Measurements from ENCODE around the gene MATCAP1.

Gene MATCAP1

GRCh38 chr16:67190448-67191399 lies 7.0 kb upstream of the MATCAP1 start:
- no peak for DNase-seq

- DNase-seq, result no peak
Observed at GRCh38 chr16:67190041-67190440, 6.3 kb upstream of the MATCAP1 start, which contains the start of gene EXOC3L1. TSS of gene EXOC3L1 (minus strand) at chr16:67190136. CDS start at chr16:67189676, 460 bp downstream.

- no peak for DNase-seq
Observed at GRCh38 chr16:67188798-67189197, 5.0 kb upstream of the MATCAP1 start.

- DNase-seq, result no peak
Observed at GRCh38 chr16:67188323-67188722, 4.6 kb upstream of the MATCAP1 start.

GRCh38 chr16:67187175-67187890 lies 3.6 kb upstream of the MATCAP1 start:
- no peak for DNase-seq

GRCh38 chr16:67186550-67186950 lies 2.8 kb upstream of the MATCAP1 start:
- no peak for DNase-seq

- no peak for DNase-seq
Observed at GRCh38 chr16:67185651-67186134, 1.9 kb upstream of the MATCAP1 start.

- no peak for DNase-seq
Observed at GRCh38 chr16:67184995-67185650, 1.4 kb upstream of the MATCAP1 start.

- DNase-seq, result no peak
Observed at GRCh38 chr16:67184453-67184994, 761 bp upstream of the MATCAP1 start.

- no peak for DNase-seq
Observed at GRCh38 chr16:67183284-67183626, 508 bp downstream of the MATCAP1 start.

- DNase-seq, result no peak
Observed at GRCh38 chr16:67182288-67182687, 1.5 kb downstream of the MATCAP1 start.

GRCh38 chr16:67181346-67181745 lies 2.4 kb downstream of the MATCAP1 start:
- no peak for DNase-seq

- no peak for DNase-seq
Observed at GRCh38 chr16:67180166-67180565, 3.6 kb downstream of the MATCAP1 start.

- DNase-seq, result no peak
Observed at GRCh38 chr16:67179421-67180080, 4.2 kb downstream of the MATCAP1 start.

GRCh38 chr16:67177743-67178699 lies 5.7 kb downstream of the MATCAP1 start:
- peak; percentile 80 for DNase-seq

GRCh38 chr16:67176662-67177061 lies 7.1 kb downstream of the MATCAP1 start:
- no peak for DNase-seq

- DNase-seq, result no peak
Observed at GRCh38 chr16:67174706-67175231, 9.0 kb downstream of the MATCAP1 start.

- DNase-seq, result peak; percentile 53
Observed at GRCh38 chr16:67173808-67174705, 9.7 kb downstream of the MATCAP1 start.

- no peak for DNase-seq
Observed at GRCh38 chr16:67173323-67173722, 10.4 kb downstream of the MATCAP1 start.

All from NCI-H774 (cell line).